NCI-H1048 (cell line): Measurements from ENCODE around the gene RBMY1D.
"Not testable (repeated sequence)": the region's sequence is repeated elsewhere in the genome, so short reads cannot be mapped to it uniquely, and the experiment has no call there.

Experiments used
- DNase-seq: peaks from one replicate; lab custom pipeline; 2025; lab: John Stamatoyannopoulos, UW

The RBMY1D gene

DNA sequence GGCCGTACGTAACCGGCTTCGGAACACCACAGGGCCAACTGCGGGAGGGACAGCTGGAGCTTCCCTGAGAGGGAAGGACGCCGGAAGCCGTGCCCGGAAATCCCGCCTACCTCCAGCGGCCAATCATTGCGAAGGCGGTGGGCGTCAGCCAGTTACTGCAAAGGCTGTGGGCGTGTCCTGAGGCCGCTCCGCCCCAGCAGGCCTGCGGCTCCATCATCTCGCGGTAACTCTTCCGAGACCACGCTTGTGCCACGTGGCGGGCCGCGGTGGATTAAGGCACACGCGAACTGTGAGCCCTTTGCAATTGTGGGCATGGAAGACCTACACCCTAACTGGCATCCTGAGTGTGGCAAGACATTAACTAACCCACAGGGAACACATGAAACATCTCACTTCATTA lies at the start of gene RBMY1D:
Gene RBMY1D, minus strand, starts transcription at position 101 of the 400 bp plus-strand sequence. CDS start 2,013 bp downstream, outside the sequence.
- DNase-seq = not testable (repeated sequence)

- DNase-seq = not testable (repeated sequence)
Observed at GRCh38 chrY:21917932-21918331, 23.6 kb upstream of the RBMY1D start, which contains the start of gene RBMY1E. Gene RBMY1E (minus strand): TSS chrY:21918032. CDS start chrY:21916054, 1,978 bp downstream.

GRCh38 chrY:21869407-21870076 lies 24.8 kb downstream of the RBMY1D start:
- DNase-seq = not testable (repeated sequence)

GRCh38 chrY:21845481-21845880 lies 48.8 kb downstream of the RBMY1D start:
- no peak for DNase-seq

GRCh38 chrY:21842090-21842489 lies 52.2 kb downstream of the RBMY1D start:
- DNase-seq = no peak

DNA sequence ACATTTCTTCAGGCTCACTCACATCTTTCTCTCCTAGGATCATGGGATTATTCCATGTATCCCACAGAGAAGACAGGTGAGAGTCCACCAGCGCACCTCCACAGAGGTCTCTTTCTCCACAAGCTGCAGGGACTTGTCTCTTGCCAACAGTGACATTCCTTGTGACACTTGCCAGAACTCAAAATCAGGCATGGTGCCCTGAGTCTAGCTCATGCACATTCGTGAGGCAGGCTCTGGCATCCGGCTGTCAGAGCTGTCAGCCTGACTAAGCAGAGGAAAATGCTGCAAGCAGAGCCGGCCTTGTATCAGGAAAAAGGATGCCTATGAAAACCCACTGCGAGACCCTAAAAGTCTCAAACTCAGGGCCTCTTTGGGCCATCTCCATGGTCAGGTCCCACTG lies 54.8 kb downstream of the RBMY1D start:
- DNase-seq = no peak

DNA sequence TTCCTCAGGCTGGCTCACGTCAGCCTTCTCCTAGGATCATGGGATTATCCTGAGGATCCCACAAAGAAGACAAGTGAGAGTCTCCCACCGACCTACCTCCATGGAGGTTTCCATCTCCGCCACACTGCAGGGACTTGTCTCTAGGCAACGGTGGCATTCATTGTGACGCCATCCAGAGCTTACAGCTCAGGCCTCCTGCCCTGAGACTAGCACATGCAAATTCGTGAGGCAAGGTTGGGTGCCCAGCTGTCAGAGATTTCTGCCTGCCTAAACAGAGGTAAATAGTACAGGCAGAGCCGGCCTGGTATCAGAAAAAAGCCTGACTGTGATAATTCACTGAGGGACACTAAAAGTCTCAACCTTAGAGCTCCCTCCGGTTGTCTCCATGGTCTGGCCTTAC lies 58.0 kb downstream of the RBMY1D start:
- no peak for DNase-seq

DNA sequence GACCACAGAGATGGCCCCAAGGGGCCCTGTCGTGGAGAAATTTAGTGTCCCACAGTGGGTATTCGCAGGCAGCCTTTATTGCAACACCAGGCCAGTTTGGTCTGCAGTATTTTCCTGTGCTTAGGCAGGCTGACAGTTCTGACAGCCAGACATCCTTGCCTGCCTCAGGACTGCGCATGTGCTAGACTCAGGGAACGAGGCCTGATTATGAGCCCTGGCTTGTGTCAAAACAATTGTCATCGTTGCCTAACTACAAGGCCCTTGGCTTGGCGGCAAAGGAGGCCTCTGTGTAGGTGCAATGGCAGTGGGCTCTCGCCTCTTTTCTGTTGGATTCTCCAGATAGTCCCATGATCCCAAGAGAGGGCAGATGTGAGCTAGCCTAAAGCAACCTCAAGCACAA lies 59.3 kb downstream of the RBMY1D start:
- no peak for DNase-seq
